GM23338 (cell line): ENCODE measurements around the gene ELL2. TPM values are rescaled to one million over a fixed set of nuclear protein-coding genes. Genes with fewer than 3 reads are reported as not detected.

ENCODE experiments used
- ATAC-seq: fragments of 200-7000 bp; cut with Tn5 transposase; 3 replicates; pipeline ENCODE4 v1.9.1; 2020
- DNase-seq: peaks from one replicate; pipeline ENCODE4 v3.0.0-alpha.2; 2015; ENCODE audit warnings: low spot score
- H2AFZ ChIP-seq: fragments of 200-600 bp; sonication (generic); 2 replicates; pipeline ENCODE4 v1.8.0; 2016; ENCODE audit warnings: antibody characterized with exemption, mild to moderate bottlenecking, moderate library complexity
- H3F3A ChIP-seq: fragments of 200-600 bp; sonication (generic); replicated peaks from 2 replicates; pipeline ENCODE4 v1.8.0; 2017; ENCODE audit warnings: antibody characterized with exemption, mixed run types, low read depth
- H3K27ac ChIP-seq: fragments of 200-600 bp; sonication (generic); 2 replicates; pipeline ENCODE4 v1.6.1; 2016; ENCODE audit warnings: low read depth
- H3K27me3 ChIP-seq: fragments of 200-600 bp; sonication (generic); 2 replicates; pipeline ENCODE4 v1.8.0; 2016; ENCODE audit warnings: mild to moderate bottlenecking, mixed run types, moderate library complexity; ENCODE audit not compliant: insufficient read depth
- H3K36me3 ChIP-seq: fragments of 200-600 bp; sonication (generic); 2 replicates; pipeline ENCODE4 v1.8.0; 2016; ENCODE audit warnings: mild to moderate bottlenecking; ENCODE audit not compliant: insufficient read depth
- H3K4me1 ChIP-seq: fragments of 200-600 bp; sonication (generic); 2 replicates; pipeline ENCODE4 v1.8.0; 2016; ENCODE audit warnings: mild to moderate bottlenecking, moderate library complexity; ENCODE audit not compliant: insufficient read depth
- H3K4me2 ChIP-seq: fragments of 200-600 bp; sonication (generic); 2 replicates; pipeline ENCODE4 v1.7.1; 2017; ENCODE audit warnings: mixed run types
- H3K4me3 ChIP-seq: fragments of 200-600 bp; sonication (generic); 2 replicates; pipeline ENCODE4 v1.6.1; 2016; ENCODE audit warnings: mixed run types
- H3K79me2 ChIP-seq: fragments of 200-600 bp; sonication (generic); replicated peaks from 2 replicates; pipeline ENCODE4 v1.8.0; 2017; ENCODE audit warnings: mild to moderate bottlenecking; ENCODE audit not compliant: insufficient read depth
- H3K9me2 ChIP-seq: fragments of 200-600 bp; sonication (generic); 2 replicates; pipeline ENCODE4 v1.8.0; 2017; ENCODE audit not compliant: insufficient read depth
- H4K20me1 ChIP-seq: fragments of 200-600 bp; sonication (generic); replicated peaks from 2 replicates; pipeline ENCODE4 v1.8.0; 2017; ENCODE audit warnings: mild to moderate bottlenecking; ENCODE audit not compliant: insufficient read depth
- H3K27ac Mint-ChIP-seq: 2 replicates; pipeline ENCODE4 v1.8.0; 2020; ENCODE audit warnings: inconsistent platforms, mild to moderate bottlenecking, moderate library complexity, mixed read lengths
- H3K27me3 Mint-ChIP-seq: 3 replicates; pipeline ENCODE4 v1.8.0; 2022; ENCODE audit warnings: low read depth, mild to moderate bottlenecking, moderate library complexity, mixed read lengths, inconsistent platforms; ENCODE audit not compliant: insufficient read depth, poor library complexity
- H3K36me3 Mint-ChIP-seq: 3 replicates; pipeline ENCODE4 v1.8.0; 2021; ENCODE audit warnings: low read depth, mild to moderate bottlenecking, inconsistent platforms, moderate library complexity, mixed read lengths
- H3K4me1 Mint-ChIP-seq: 3 replicates; pipeline ENCODE4 v1.8.0; 2020; ENCODE audit warnings: mild to moderate bottlenecking, inconsistent platforms, mixed read lengths
- H3K4me3 Mint-ChIP-seq: 3 replicates; pipeline ENCODE4 v1.8.0; 2021; ENCODE audit warnings: moderate library complexity, mild to moderate bottlenecking, inconsistent platforms, mixed read lengths
- H3K9me3 Mint-ChIP-seq: 3 replicates; pipeline ENCODE4 v1.8.0; 2020; ENCODE audit warnings: moderate library complexity, mild to moderate bottlenecking, inconsistent platforms, mixed read lengths
- JUNB ChIP-seq: IDR thresholded peaks from one replicate; pipeline ENCODE4 v1.6.1; 2016; ENCODE audit warnings: antibody characterized with exemption; ENCODE audit not compliant: unreplicated experiment
- NANOG ChIP-seq: IDR thresholded peaks from 2 replicates; pipeline ENCODE4 v1.6.1; 2016; ENCODE audit warnings: antibody characterized with exemption, borderline replicate concordance
- ZNF114 ChIP-seq: fragments of 250-450 bp; sonication (Bioruptor Pico); IDR thresholded peaks from 2 replicates; pipeline ENCODE4 v1.5.0; 2020; ENCODE audit warnings: mild to moderate bottlenecking, moderate library complexity
- ZNF331 ChIP-seq: fragments of 250-450 bp; sonication (Bioruptor Pico); IDR thresholded peaks from 2 replicates; pipeline ENCODE4 v1.5.0; 2020; ENCODE audit warnings: low read depth, mild to moderate bottlenecking, moderate library complexity
- polyA plus RNA-seq: library from polyadenylated mRNA; unstranded; fragments of >200 nt; fragmentation: Nextera tagmentation; extraction: Ambion mirVana; gene quantifications from 2 replicates; pipeline ENCODE4 v1.2.1, GENCODE V29; 2016
- total RNA-seq: library from RNA; depleted of rRNA; stranded (reverse); fragments of >200 nt; shearing (Covaris generic); gene quantifications from 2 replicates; pipeline ENCODE4 v1.2.3, GENCODE V29; 2014
- TF ChIP-seq, protein P1 (sequence below), 2 experiments: fragments of 200-600 bp in 1 of 2; sonication (generic) in 1 of 2; conservative IDR thresholded peaks; 2 replicates each; pipeline versions ENCODE4 v1.5.1 to v1.6.1; 2016 to 2017; ENCODE audit warnings: antibody characterized with exemption in 2 of 2, low read depth in 2 of 2, mild to moderate bottlenecking in 2 of 2, moderate library complexity in 1 of 2
- TF ChIP-seq, protein P2 (sequence below): fragments of 250-450 bp; sonication (Bioruptor Pico); IDR thresholded peaks from 2 replicates; pipeline ENCODE4 v1.5.0; 2020; ENCODE audit warnings: mild to moderate bottlenecking, moderate library complexity

The ELL2 gene
- total and polyA plus RNA-seq, 2 experiments from 2014 or later: 7.4 to 32.6 TPM

DNA sequence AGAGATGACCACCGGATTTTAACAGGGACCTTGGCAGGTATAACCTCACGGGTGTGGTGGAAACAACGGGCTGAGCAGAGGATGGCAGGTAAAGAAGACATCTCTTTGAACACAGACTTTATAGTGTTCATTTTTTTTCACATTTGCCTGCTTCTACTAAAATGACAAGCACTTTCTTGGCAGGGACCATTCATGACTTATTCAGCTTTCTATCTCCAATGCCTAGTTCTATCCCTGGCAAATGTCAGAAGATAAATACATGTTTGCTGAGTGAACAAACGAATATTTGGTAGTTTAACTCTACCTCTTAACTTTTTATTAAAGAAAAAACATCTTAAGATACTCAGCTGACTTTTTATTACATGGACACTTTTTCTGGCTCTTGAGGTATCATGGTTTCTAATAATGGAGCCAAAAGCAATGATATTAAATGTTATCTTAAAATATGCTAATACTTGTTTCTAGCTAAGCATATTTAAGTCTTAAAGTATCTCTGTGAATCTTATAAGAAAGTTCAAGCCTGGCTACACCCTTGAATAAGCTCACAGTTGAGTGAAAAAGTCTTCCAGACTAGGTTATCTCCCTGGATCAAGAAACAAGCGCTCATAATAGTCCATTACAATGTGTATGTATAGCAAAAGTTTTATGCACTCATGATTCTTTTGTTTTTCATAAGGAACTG, 8.5 kb downstream of the ELL2 start:
- H3K79me2 ChIP-seq: peaks cover 73% of the 10 kb centered on the region
- H3K27ac Mint-ChIP-seq: no peak overlapping the region
- TF ChIP-seq NANOG (no peak), JUNB (no peak), ZNF331 (no peak), ZNF114 (CRISPR knock-in tag) (no peak)
- TF ChIP-seq, protein P1, sequence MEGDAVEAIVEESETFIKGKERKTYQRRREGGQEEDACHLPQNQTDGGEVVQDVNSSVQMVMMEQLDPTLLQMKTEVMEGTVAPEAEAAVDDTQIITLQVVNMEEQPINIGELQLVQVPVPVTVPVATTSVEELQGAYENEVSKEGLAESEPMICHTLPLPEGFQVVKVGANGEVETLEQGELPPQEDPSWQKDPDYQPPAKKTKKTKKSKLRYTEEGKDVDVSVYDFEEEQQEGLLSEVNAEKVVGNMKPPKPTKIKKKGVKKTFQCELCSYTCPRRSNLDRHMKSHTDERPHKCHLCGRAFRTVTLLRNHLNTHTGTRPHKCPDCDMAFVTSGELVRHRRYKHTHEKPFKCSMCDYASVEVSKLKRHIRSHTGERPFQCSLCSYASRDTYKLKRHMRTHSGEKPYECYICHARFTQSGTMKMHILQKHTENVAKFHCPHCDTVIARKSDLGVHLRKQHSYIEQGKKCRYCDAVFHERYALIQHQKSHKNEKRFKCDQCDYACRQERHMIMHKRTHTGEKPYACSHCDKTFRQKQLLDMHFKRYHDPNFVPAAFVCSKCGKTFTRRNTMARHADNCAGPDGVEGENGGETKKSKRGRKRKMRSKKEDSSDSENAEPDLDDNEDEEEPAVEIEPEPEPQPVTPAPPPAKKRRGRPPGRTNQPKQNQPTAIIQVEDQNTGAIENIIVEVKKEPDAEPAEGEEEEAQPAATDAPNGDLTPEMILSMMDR (conservative IDR thresholded peaks at IDR 0.05; ENCODE audit: low read depth in 2 of 2): no peak
- TF ChIP-seq, protein P2, sequence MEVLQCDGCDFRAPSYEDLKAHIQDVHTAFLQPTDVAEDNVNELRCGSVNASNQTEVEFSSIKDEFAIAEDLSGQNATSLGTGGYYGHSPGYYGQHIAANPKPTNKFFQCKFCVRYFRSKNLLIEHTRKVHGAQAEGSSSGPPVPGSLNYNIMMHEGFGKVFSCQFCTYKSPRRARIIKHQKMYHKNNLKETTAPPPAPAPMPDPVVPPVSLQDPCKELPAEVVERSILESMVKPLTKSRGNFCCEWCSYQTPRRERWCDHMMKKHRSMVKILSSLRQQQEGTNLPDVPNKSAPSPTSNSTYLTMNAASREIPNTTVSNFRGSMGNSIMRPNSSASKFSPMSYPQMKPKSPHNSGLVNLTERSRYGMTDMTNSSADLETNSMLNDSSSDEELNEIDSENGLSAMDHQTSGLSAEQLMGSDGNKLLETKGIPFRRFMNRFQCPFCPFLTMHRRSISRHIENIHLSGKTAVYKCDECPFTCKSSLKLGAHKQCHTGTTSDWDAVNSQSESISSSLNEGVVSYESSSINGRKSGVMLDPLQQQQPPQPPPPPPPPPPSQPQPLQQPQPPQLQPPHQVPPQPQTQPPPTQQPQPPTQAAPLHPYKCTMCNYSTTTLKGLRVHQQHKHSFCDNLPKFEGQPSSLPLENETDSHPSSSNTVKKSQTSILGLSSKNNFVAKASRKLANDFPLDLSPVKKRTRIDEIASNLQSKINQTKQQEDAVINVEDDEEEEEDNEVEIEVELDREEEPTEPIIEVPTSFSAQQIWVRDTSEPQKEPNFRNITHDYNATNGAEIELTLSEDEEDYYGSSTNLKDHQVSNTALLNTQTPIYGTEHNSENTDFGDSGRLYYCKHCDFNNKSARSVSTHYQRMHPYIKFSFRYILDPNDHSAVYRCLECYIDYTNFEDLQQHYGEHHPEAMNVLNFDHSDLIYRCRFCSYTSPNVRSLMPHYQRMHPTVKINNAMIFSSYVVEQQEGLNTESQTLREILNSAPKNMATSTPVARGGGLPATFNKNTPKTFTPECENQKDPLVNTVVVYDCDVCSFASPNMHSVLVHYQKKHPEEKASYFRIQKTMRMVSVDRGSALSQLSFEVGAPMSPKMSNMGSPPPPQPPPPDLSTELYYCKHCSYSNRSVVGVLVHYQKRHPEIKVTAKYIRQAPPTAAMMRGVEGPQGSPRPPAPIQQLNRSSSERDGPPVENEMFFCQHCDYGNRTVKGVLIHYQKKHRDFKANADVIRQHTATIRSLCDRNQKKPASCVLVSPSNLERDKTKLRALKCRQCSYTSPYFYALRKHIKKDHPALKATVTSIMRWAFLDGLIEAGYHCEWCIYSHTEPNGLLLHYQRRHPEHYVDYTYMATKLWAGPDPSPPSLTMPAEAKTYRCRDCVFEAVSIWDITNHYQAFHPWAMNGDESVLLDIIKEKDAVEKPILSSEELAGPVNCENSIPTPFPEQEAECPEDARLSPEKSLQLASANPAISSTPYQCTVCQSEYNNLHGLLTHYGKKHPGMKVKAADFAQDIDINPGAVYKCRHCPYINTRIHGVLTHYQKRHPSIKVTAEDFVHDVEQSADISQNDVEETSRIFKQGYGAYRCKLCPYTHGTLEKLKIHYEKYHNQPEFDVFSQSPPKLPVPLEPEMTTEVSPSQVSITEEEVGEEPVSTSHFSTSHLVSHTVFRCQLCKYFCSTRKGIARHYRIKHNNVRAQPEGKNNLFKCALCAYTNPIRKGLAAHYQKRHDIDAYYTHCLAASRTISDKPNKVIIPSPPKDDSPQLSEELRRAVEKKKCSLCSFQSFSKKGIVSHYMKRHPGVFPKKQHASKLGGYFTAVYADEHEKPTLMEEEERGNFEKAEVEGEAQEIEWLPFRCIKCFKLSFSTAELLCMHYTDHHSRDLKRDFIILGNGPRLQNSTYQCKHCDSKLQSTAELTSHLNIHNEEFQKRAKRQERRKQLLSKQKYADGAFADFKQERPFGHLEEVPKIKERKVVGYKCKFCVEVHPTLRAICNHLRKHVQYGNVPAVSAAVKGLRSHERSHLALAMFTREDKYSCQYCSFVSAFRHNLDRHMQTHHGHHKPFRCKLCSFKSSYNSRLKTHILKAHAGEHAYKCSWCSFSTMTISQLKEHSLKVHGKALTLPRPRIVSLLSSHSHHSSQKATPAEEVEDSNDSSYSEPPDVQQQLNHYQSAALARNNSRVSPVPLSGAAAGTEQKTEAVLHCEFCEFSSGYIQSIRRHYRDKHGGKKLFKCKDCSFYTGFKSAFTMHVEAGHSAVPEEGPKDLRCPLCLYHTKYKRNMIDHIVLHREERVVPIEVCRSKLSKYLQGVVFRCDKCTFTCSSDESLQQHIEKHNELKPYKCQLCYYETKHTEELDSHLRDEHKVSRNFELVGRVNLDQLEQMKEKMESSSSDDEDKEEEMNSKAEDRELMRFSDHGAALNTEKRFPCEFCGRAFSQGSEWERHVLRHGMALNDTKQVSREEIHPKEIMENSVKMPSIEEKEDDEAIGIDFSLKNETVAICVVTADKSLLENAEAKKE (CRISPR knock-in tag): no peak
- no peaks in the 10 kb centered on the region for H3K36me3 ChIP-seq
- H3K27me3 Mint-ChIP-seq: no peaks in the 10 kb centered on the region
- ATAC-seq (no peak), DNase-seq (no peak)
- H3F3A ChIP-seq: no peaks in the 10 kb centered on the region
- H3K4me1 Mint-ChIP-seq: peaks cover 30% of the 10 kb centered on the region
- H3K9me2 ChIP-seq: no peaks in the 10 kb centered on the region
- H3K27ac ChIP-seq: no peak overlapping the region
- H3K27me3 ChIP-seq: no peaks in the 10 kb centered on the region
- H3K4me3 Mint-ChIP-seq: no peak overlapping the region
- H4K20me1 ChIP-seq: no peaks in the 10 kb centered on the region
- H3K9me3 Mint-ChIP-seq: no peaks in the 10 kb centered on the region
- no peak overlapping the region for H3K4me3 ChIP-seq
- peaks cover 15% of the 10 kb centered on the region for H3K4me1 ChIP-seq
- peaks cover 7% of the 10 kb centered on the region for H3K36me3 Mint-ChIP-seq
- no peak overlapping the region for H2AFZ ChIP-seq
- no peak overlapping the region for H3K4me2 ChIP-seq
